IPS DF 6.9 (cell line): ENCODE measurements around the gene IL6R.

Experiments
- DNase-seq: peaks from one replicate; pipeline ENCODE4 v3.0.0-alpha.2; 2013; ENCODE audit warnings: low read depth, low spot score
- H3K27ac ChIP-seq: one replicate; pipeline ENCODE4 v1.5.1; 2013; ENCODE audit warnings: low read length, control low read depth
- H3K27me3 ChIP-seq: 2 replicates; pipeline ENCODE4 v1.6.1; 2013; ENCODE audit warnings: mild to moderate bottlenecking, low read length; ENCODE audit not compliant: control insufficient read depth, insufficient read depth
- H3K36me3 ChIP-seq: 2 replicates; pipeline ENCODE4 v1.6.1; 2013; ENCODE audit warnings: low read length; ENCODE audit not compliant: control insufficient read depth, insufficient read depth
- H3K4me1 ChIP-seq: 2 replicates; pipeline ENCODE4 v1.6.1; 2013; ENCODE audit warnings: low read length; ENCODE audit not compliant: control insufficient read depth, insufficient read depth
- H3K4me3 ChIP-seq: 2 replicates; pipeline ENCODE4 v1.5.1; 2013; ENCODE audit warnings: mild to moderate bottlenecking, low read length
- H3K9me3 ChIP-seq: 2 replicates; pipeline ENCODE4 v1.6.1; 2013; ENCODE audit warnings: low read length, inconsistent platforms; ENCODE audit not compliant: control insufficient read depth, insufficient read depth
- WGBS: extraction: QIAGEN DNeasy Blood & Tissue Kit; methylation state at CpG from one replicate; pipeline ENCODE4 v1.1.7; 2013; ENCODE audit warnings: mixed read lengths, missing lambda C conversion rate; ENCODE audit not compliant: insufficient read length, insufficient coverage; 5-methylcytosine and 5-hydroxymethylcytosine counted together

IL6R gene

DNA sequence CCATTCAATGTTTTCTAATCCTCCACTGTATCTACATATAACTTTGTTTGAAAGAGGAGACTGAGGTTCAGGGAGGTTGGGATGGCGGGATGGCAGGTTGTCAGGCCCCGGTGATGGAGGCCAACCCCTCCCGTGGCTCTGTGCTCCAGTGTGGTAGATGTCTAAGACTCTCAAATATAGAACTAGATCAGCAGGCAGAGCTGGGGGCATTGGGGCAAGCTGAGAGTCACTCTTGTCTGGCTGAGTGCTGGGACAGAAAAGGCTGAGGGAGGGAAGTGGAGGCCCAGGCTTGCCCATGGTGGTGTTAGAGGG, 1.7 kb downstream of the IL6R start:
- H3K27ac ChIP-seq: no peak overlapping the region
- no peaks in the 10 kb centered on the region for H3K36me3 ChIP-seq
- H3K4me3 ChIP-seq: no peak overlapping the region; the same call in 1 of the 2 replicates
- WGBS: no CpG with 5 or more reads among the region's 3 CpGs
- no peak for DNase-seq
- no peaks in the 10 kb centered on the region for H3K9me3 ChIP-seq
- peaks cover 3% of the 10 kb centered on the region for H3K4me1 ChIP-seq
- H3K27me3 ChIP-seq: peaks cover 18% of the 10 kb centered on the region

DNA sequence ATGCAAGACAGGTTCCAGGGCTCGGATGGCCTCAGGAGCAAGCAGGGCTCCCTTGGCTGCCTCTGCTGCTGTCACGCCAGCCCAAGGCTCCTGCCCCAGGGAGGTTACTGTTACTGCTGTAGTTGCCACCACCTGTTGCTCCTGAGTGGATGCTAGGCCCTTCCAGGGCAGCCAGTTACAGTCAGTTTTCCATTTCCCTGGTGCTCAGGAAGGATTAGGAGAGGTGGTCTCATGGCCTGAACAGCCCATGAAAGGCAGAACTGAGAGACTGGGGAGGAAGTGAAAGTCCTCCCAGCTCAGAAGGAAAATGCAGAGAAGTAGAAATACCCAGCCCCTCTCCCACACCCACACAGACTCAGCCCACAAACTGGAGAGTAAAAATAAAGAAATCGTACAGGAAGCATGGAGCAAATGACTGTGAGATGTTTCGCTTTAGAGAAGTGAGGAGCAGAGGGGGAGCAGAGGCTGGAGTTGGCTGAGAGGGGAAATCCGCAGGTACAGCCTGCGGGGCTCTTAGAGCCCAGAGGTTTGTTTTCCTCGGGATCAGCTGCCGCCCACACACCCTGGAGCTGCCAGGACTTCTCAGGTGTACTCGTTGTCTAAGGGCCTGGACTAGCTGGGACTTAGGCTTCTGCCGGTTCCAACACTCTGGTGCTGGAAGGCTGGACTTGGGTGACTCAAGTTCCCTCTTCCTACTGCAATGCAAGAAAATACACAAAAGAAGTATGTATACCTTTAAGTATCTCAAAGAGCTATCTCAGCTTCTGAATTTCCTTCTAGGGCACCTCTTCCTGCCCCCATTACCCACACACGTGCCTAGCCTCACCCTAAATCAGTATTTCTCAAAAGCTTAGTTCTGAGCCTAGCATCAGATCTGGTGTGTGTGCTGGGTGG, 2.3 kb downstream of the IL6R start:
- H3K9me3 ChIP-seq: no peaks in the 10 kb centered on the region
- H3K27me3 ChIP-seq: peaks cover 18% of the 10 kb centered on the region
- no peak overlapping the region for H3K27ac ChIP-seq
- peaks cover 3% of the 10 kb centered on the region for H3K4me1 ChIP-seq
- H3K4me3 ChIP-seq: no peak overlapping the region; the same call in 1 of the 2 replicates
- WGBS: no CpG with 5 or more reads among the region's 11 CpGs
- H3K36me3 ChIP-seq: no peaks in the 10 kb centered on the region
- DNase-seq: no peak

DNA sequence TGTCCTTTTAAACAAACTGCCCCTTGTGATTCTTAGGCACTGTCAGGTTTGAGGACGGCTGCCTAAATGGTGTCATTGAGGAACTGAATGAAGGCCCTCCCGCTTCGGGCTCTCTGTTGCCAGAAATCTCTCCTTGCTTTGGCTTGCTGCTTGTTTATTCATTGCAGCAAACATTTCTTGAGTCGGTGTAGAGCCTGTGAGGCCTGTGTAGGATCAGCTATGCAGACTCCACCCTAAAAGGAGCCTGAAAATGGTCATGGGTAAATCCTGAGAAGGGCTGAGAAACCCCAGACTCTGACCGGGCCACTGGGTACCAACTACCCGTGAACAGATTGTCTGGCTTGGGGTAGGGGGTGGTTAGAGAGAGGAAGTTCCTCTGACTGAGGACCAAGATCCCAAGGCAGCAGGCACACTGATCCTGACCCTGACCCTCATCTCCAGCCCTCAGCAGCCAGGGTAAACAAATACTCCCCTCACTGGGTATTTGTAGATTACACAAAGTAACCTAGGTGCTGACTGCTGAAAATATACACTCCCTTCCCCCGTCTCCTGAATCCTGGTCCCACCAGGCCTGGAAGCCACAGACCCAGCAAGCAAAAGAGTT, 3.1 kb downstream of the IL6R start:
- H3K4me3 ChIP-seq: no peak overlapping the region
- no peak for DNase-seq
- WGBS: no CpG with 5 or more reads among the region's 7 CpGs

DNA sequence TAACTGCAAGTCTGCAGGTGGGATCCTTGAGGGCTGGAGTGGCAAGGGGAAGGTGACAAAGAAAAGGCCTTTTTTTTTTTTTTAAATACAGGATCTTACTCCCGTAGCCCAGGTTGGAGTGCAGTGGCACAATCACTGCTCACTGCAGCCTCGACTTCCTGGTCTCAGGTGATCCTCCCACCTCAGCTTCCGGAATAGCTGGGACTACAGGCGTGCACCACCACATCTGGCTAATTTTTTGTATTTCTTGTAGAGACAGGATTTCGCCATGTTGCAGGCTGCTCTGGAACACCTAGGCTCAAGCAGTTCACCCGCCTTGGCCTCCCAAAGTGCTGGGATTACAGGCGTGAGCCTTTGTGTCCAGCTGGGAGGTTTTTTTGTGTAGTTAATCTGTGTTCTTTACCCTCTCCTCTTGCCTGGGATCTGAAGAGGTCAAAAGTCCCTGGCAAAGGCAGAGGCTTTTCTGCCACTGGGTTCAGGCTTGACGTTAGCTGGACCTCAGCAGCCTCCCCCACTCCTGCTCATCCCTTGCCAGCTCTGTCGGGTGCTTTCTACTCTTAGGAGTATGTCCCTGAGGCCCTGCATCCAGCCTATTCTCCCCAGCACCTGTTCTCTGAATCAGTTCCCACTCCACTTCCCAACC, 5.2 kb downstream of the IL6R start:
- Histone ChIP-seq H3K27ac (no peak overlapping the region), H3K4me1 (no peaks in the 10 kb centered on the region; the same call in none of the 2 replicates), H3K27me3 (peaks cover 11% of the 10 kb centered on the region; the same call in 1 of the 2 replicates), H3K9me3 (no peaks in the 10 kb centered on the region), H3K4me3 (no peak overlapping the region), H3K36me3 (no peaks in the 10 kb centered on the region)
- no peak for DNase-seq
- no CpG with 5 or more reads among the region's 9 CpGs for WGBS

More for the DNA sequence above, 3.1 kb downstream of the IL6R start:
- Histone ChIP-seq H3K36me3 (no peaks in the 10 kb centered on the region), H3K9me3 (no peaks in the 10 kb centered on the region), H3K27ac (no peak overlapping the region), H3K27me3 (peaks cover 18% of the 10 kb centered on the region), H3K4me1 (peaks cover 3% of the 10 kb centered on the region)

DNA sequence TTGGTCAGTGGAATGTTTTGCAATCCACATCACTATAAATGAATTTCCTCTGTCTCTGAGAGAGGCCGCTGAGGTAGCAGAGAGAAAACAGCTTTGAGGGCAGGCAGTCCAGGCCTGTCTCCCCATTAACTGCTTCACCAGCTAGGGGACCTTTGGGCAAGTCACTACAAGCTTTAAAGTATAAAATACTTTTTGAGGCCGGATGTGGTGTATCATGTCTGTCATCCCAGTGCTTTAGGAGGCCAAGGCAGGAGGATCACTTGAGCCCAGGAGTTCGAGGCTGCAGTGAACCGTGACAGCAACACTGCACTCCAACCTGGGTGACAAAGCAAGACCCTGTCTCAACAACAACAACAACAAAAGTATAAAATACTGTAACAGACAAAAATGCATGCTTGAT, 6.4 kb downstream of the IL6R start:
- H3K27ac ChIP-seq: no peak overlapping the region
- H3K4me3 ChIP-seq: no peak overlapping the region
- peaks cover 3% of the 10 kb centered on the region; the same call in 1 of the 2 replicates for H3K27me3 ChIP-seq
- no peaks in the 10 kb centered on the region; the same call in none of the 2 replicates for H3K4me1 ChIP-seq
- H3K36me3 ChIP-seq: no peaks in the 10 kb centered on the region
- no peak for DNase-seq
- H3K9me3 ChIP-seq: no peaks in the 10 kb centered on the region
- no CpG with 5 or more reads among the region's 4 CpGs for WGBS

DNA sequence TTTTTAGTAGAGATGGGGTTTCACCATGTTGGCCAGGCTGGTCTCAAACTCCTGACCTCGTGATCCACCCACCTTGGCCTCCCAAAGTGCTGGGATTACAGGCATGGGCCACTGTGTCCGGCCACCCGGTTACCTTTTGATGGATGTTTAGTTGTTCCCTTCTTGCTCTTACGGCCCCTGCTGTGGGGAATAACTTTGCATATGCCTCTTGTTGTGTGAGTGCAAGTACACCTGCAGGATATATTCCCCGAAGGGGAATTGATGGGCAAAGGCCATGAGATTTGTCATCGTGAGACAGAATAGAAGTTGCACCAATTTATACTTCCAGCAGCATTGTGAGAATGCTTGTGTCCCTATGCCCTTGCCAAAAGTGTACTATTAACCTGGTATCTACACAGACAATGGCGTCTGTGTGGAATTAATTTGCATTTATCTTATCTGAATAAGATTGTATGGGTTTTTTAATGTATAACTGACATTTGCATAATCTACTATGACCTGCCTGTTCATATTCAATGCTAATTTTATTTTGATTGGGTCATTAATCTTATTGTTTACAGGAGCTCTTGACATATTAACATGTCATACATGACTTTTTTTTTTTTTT, 8.1 kb downstream of the IL6R start:
- Histone ChIP-seq H3K4me1 (no peaks in the 10 kb centered on the region), H3K4me3 (no peak overlapping the region), H3K9me3 (no peaks in the 10 kb centered on the region), H3K27me3 (no peaks in the 10 kb centered on the region), H3K36me3 (no peaks in the 10 kb centered on the region), H3K27ac (no peak overlapping the region)
- WGBS: no CpG with 5 or more reads among the region's 7 CpGs
- DNase-seq: no peak

DNA sequence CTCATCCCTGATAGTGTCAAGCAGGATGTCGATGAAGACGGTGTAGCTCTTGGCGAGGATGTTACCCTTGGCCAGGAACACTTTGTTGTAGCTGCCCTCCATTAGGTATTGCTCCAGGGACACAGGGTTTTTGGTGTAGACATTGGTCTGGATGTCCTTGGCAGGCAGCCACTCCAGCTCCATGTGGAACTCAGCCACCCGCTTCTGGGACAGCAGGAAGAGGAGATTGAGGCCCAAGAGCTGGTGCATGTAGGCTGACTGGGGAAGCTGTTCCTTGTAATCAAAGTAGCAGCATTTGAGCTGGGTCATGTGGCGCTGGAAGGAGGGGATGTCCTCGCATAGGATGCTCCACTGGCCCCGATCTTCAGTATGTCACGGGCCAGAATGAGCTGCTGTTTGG, 9.5 kb downstream of the IL6R start:
- Histone ChIP-seq H3K9me3 (no peaks in the 10 kb centered on the region), H3K36me3 (no peaks in the 10 kb centered on the region), H3K27me3 (no peaks in the 10 kb centered on the region), H3K4me1 (peaks cover 2% of the 10 kb centered on the region), H3K4me3 (no peak overlapping the region), H3K27ac (no peak overlapping the region)
- no peak for DNase-seq
- WGBS: no CpG with 5 or more reads among the region's 8 CpGs

DNA sequence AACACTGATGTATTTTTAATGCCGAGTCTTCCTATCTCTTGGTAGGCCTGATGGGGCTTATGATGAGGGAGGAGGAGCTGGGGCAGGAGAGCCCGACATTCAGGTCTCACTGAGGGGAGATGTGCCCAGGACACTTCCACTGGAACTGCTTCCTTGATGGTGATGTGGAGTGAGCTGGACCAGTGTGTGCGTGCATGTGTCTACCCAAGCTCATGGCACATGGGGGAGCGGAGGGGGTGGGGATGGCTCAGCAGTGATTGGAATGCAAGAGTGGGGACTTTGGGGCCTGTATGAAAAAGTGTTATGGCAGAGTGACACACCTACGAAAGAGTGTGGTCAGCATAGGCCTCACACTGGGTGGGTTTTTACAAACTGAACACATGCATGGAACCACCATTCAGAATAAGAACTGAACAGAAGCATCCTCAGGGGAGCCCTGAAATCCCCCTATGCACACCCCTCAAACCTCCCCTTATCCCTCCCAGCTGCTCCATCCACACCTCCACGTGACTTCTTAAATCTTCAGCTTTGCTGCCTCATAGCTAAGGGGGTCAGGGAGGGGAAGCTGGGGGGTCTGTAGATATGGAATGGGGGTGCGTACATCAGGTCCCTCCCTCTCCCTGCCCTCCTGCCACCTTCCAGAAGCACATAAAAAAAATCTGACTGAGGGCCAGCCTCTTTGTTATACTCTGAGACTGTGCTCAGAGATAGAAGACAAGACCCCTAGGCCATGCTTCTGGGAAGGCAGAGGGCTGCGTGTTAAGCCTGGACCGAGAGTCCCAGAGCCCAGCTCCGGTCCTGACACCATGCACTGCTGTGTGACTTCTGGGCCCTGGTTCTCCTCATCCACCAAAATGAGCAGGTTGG, 11.6 kb downstream of the IL6R start:
- H3K27ac ChIP-seq: no peak overlapping the region
- H3K9me3 ChIP-seq: no peaks in the 10 kb centered on the region
- WGBS: no CpG with 5 or more reads among the region's 10 CpGs
- DNase-seq: no peak
- no peaks in the 10 kb centered on the region for H3K36me3 ChIP-seq
- no peaks in the 10 kb centered on the region for H3K27me3 ChIP-seq
- H3K4me3 ChIP-seq: no peak overlapping the region
- peaks cover 2% of the 10 kb centered on the region for H3K4me1 ChIP-seq

DNA sequence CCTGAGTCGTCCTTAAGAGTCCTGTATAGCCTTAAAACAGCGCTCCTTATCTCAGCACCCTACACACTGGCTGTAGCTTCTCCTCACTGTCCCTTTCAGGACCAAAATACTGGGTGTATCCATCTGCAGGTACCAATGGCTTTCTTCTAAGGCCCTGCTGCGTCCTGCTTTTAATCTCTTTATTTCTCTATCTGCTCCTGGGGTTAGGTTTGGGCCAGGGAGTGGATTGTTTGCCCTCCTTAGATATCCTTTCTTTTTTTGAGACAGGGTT, 12.1 kb downstream of the IL6R start:
- H3K36me3 ChIP-seq: no peaks in the 10 kb centered on the region
- H3K9me3 ChIP-seq: no peaks in the 10 kb centered on the region
- peaks cover 2% of the 10 kb centered on the region for H3K4me1 ChIP-seq
- H3K27ac ChIP-seq: no peak overlapping the region
- no peaks in the 10 kb centered on the region for H3K27me3 ChIP-seq
- no peak for DNase-seq
- H3K4me3 ChIP-seq: no peak overlapping the region
- no CpG with 5 or more reads among the region's 3 CpGs for WGBS
